ENCODE results near the gene FKBP2. TPM values are rescaled to one million over a fixed set of nuclear protein-coding genes. Genes with fewer than 3 reads are reported as not detected.
A peak's percentile ranks its signal among the peaks of the same experiment; 100 is the strongest.

FKBP2 gene
- total RNA-seq, 1 donor from 2014 or later, result 66.0 TPM

- DNase-seq (ENCODE audit: extremely low spot score in 2 of 2), result no peak
- peaks cover 10% of the 10 kb centered on the region for H3K27me3 ChIP-seq
- no peak for TF ChIP-seq POLR2A (IDR thresholded peaks at IDR 0.05)
- TF ChIP-seq CTCF (IDR thresholded peaks at IDR 0.05), result no peak
- no peak for TF ChIP-seq POLR2AphosphoS5 (IDR thresholded peaks at IDR 0.05; ENCODE audit: insufficient read depth in 1 of 2, low read depth in 1 of 2)
Measured at GRCh38 chr11:64292460-64293254, 51.8 kb downstream of the FKBP2 start.

More at GRCh38 chr11:64292460-64293254, 51.8 kb downstream of the FKBP2 start:
- intact Hi-C loops (cut with DNase I), result no loop called here
- Histone ChIP-seq H3K4me3 (peak overlapping the region; percentile 31 to 39), H3K4me1 (peaks cover 19% of the 10 kb centered on the region), H3K27ac (no peak overlapping the region), H3K9me3 (no peaks in the 10 kb centered on the region), H3K36me3 (no peaks in the 10 kb centered on the region)

Other genes starting within 250 kb of the FKBP2 start
- gene FLRT1, start 205.2 kb upstream of the FKBP2 start, total RNA-seq, result 0.49 TPM
- 61.4 TPM for gene MACROD1, start 75.0 kb upstream of the FKBP2 start, total RNA-seq
- 91.3 TPM for gene STIP1, start 54.9 kb upstream of the FKBP2 start, total RNA-seq
- 24.3 TPM for gene FERMT3, start 34.4 kb upstream of the FKBP2 start, total RNA-seq
- gene TRPT1, start 14.9 kb upstream of the FKBP2 start, total RNA-seq, result 27.7 TPM
- 38.8 TPM for gene NUDT22, start 14.8 kb upstream of the FKBP2 start, total RNA-seq
- gene DNAJC4, start 10.5 kb upstream of the FKBP2 start, total RNA-seq, result 43.7 TPM
- gene VEGFB, start 6.5 kb upstream of the FKBP2 start, total RNA-seq, result 44.9 TPM
- 85.2 TPM for gene PPP1R14B, start 5.8 kb downstream of the FKBP2 start, total RNA-seq
- 33.1 TPM for gene PLCB3, start 10.4 kb downstream of the FKBP2 start, total RNA-seq
- gene BAD, start 43.6 kb downstream of the FKBP2 start, total RNA-seq, result 83.5 TPM
- 20.6 TPM for gene GPR137, start 44.8 kb downstream of the FKBP2 start, total RNA-seq
- 0.98 TPM for gene KCNK4, start 50.2 kb downstream of the FKBP2 start, total RNA-seq
- gene CATSPERZ, start 59.3 kb downstream of the FKBP2 start, total RNA-seq, result not detected
- gene ESRRA, start 64.4 kb downstream of the FKBP2 start, total RNA-seq, result 44.4 TPM
- 195 TPM for gene TRMT112, start 76.5 kb downstream of the FKBP2 start, total RNA-seq
- gene PRDX5, start 77.0 kb downstream of the FKBP2 start, total RNA-seq, result 229 TPM
- gene CCDC88B, start 99.1 kb downstream of the FKBP2 start, total RNA-seq, result 7.9 TPM
- 39.3 TPM for gene RPS6KA4, start 118.1 kb downstream of the FKBP2 start, total RNA-seq